Spleen (tissue), 11 donors: Measurements from ENCODE around the gene PRTN3. TPM values are rescaled to one million over a fixed set of nuclear protein-coding genes. Genes with fewer than 3 reads are reported as not detected.
A peak's percentile ranks its signal among the peaks of the same experiment; 100 is the strongest.

Experiments
- DNase-seq: peaks from one replicate; pipeline ENCODE4 v3.0.0-alpha.2; 2020
- H3K27ac ChIP-seq, 8 donors: fragments of 200-600 bp; sonication (generic) in 7 of 8; 1 replicate in 4 of 8; 2 replicates in 4 of 8; pipeline versions ENCODE4 v1.5.0 to v1.8.0; 2016 to 2021; ENCODE audit warnings: inconsistent platforms in 4 of 8, mild to moderate bottlenecking in 4 of 8, moderate library complexity in 1 of 8
- H3K27me3 ChIP-seq, 7 donors: fragments of 200-600 bp; sonication (generic) in 6 of 7; replicated peaks in 1 of 7; 1 replicate in 4 of 7; 2 replicates in 3 of 7; pipeline versions ENCODE4 v1.5.0 to v1.8.0; 2016 to 2021; ENCODE audit warnings: inconsistent platforms in 3 of 7, mild to moderate bottlenecking in 1 of 7
- H3K36me3 ChIP-seq, 6 donors: fragments of 200-600 bp; sonication (generic) in 5 of 6; 1 replicate in 4 of 6; 2 replicates in 2 of 6; pipeline versions ENCODE4 v1.5.0 to v1.8.0; 2016 to 2021; ENCODE audit warnings: inconsistent platforms in 2 of 6
- H3K4me1 ChIP-seq, 6 donors: fragments of 200-600 bp; sonication (generic) in 5 of 6; 1 replicate in 3 of 6; 2 replicates in 3 of 6; pipeline versions ENCODE4 v1.5.0 to v1.8.0; 2016 to 2021; ENCODE audit warnings: inconsistent platforms in 3 of 6
- H3K4me3 ChIP-seq, 8 donors: fragments of 200-600 bp; sonication (generic) in 7 of 8; 1 replicate in 4 of 8; 2 replicates in 4 of 8; pipeline versions ENCODE4 v1.5.0 to v1.8.0; 2016 to 2021; ENCODE audit warnings: inconsistent platforms in 4 of 8, mild to moderate bottlenecking in 4 of 8, moderate library complexity in 2 of 8
- H3K9me3 ChIP-seq, 8 donors: fragments of 200-600 bp; sonication (generic) in 7 of 8; 1 replicate in 4 of 8; 2 replicates in 4 of 8; pipeline versions ENCODE4 v1.5.0 to v1.8.0; 2016 to 2021; ENCODE audit warnings: inconsistent platforms in 4 of 8
- CTCF ChIP-seq, 11 experiments: fragments of 200-600 bp in 7 of 11; fragments of 450-650 bp in 4 of 11; sonication (generic) in 4 of 11; IDR thresholded peaks in 8 of 11; conservative IDR thresholded peaks in 3 of 11; 1 replicate in 7 of 11; 2 replicates in 4 of 11; pipeline versions ENCODE4 v1.4.0 to v1.8.0; 2016 to 2021; ENCODE audit warnings: antibody characterized with exemption in 11 of 11, inconsistent platforms in 4 of 11, mild to moderate bottlenecking in 1 of 11
- POLR2A ChIP-seq, 3 donors: fragments of 450-650 bp; IDR thresholded peaks; one replicate each; pipeline ENCODE4 v1.5.1; 2017; ENCODE audit warnings: antibody characterized with exemption in 3 of 3, mild to moderate bottlenecking in 1 of 3
- POLR2AphosphoS5 ChIP-seq, 3 donors: sonication (generic); formaldehyde crosslinking; IDR thresholded peaks; one replicate each; pipeline ENCODE4 v1.5.1; 2017; ENCODE audit warnings: antibody characterized with exemption in 3 of 3
- WGBS, 5 donors: extraction: QIAGEN DNeasy Blood & Tissue Kit in 3 of 5; methylation state at CpG; one replicate each; pipeline versions ENCODE4 v1.1.5 to v1.1.7; 2013 to 2018; 5-methylcytosine and 5-hydroxymethylcytosine counted together
- intact Hi-C: fragments of 100-400 bp; cut with DNase I; formaldehyde crosslinking; loops from one replicate; pipeline ENCODE4 v1.15.0; 2023; ENCODE audit warnings: low total_unique reads
- polyA plus RNA-seq, 3 donors: library from polyadenylated mRNA; stranded (reverse); fragments of 200-250 nt; gene quantifications; one replicate each; pipeline ENCODE4 v1.2.1, GENCODE V29; 2013
- total RNA-seq, 7 donors: library from RNA; depleted of rRNA in 3 of 7; stranded (reverse); fragments of >200 nt in 3 of 7; fragmentation: NEBNext Ultra II Directional in 4 of 7; extraction: Animal tissue kit (Norgen Biotek cat#: 25700) in 4 of 7; gene quantifications; one replicate each; pipeline versions ENCODE4 v1.1.0 to v1.2.1, GENCODE V29; 2016 to 2021
- donor health status: healthy with polysubstance abuse.
- donor health status: DM: no; HTN: no; CAD: no; lungs with moderate emphysema.
- donor health status: DM: no; HTN: no; CAD: no.
- donor health status: Bipolar disorder and iron deficiency.
- donor health status: healthy.
- donor health status: DM: no; HTN: no; CAD: no.
- donor health status: DM: yes; HTN: yes; CAD: no.

The PRTN3 gene
- total and polyA plus RNA-seq, 10 donors = 0.89 to 168 (median 7.9) TPM

- Histone ChIP-seq H3K4me3 (no peak overlapping the region), H3K27ac (peak overlapping the region in 7 of 8 donors; percentile 32 to 84 (median 73)), H3K36me3 (no peaks in the 10 kb centered on the region), H3K9me3 (no peaks in the 10 kb centered on the region), H3K4me1 (peaks cover 15 to 72% (median 43%) of the 10 kb centered on the region in 6 donors), H3K27me3 (no peaks in the 10 kb centered on the region)
- intact Hi-C loops = no loop called here
- no peak for TF ChIP-seq CTCF (IDR thresholded peaks at IDR 0.05 in 8 of 11, conservative IDR thresholded peaks at IDR 0.05 in 3 of 11)
- TF ChIP-seq POLR2AphosphoS5 (IDR thresholded peaks at IDR 0.05) = no peak
- no peak for TF ChIP-seq POLR2A (IDR thresholded peaks at IDR 0.05)
- WGBS, 5 donors = 76 to 88% (median 79%) methylated on average over 16 of the region's 16 CpGs
- no peak for DNase-seq
Measured at GRCh38 chr19:792306-792885, 48.4 kb upstream of the PRTN3 start.

GRCh38 chr19:793806-794205 lies 47.0 kb upstream of the PRTN3 start:
- intact Hi-C loops = no loop called here

GRCh38 chr19:795073-795611 lies 45.7 kb upstream of the PRTN3 start:
- 87 to 94% (median 88%) methylated on average over 16 to 28 of the region's 28 CpGs for WGBS, 5 donors
- peak in 1 of 3 donors; percentile 25 for TF ChIP-seq POLR2AphosphoS5 (IDR thresholded peaks at IDR 0.05)
- TF ChIP-seq CTCF (IDR thresholded peaks at IDR 0.05 in 8 of 11, conservative IDR thresholded peaks at IDR 0.05 in 3 of 11) = no peak
- no peak for TF ChIP-seq POLR2A (IDR thresholded peaks at IDR 0.05)
- Histone ChIP-seq H3K36me3 (peaks cover 0 to 11% (median 2%) of the 10 kb centered on the region in 6 donors), H3K4me3 (no peak overlapping the region), H3K27ac (no peak overlapping the region), H3K4me1 (peaks cover 23 to 67% (median 42%) of the 10 kb centered on the region in 6 donors), H3K9me3 (no peaks in the 10 kb centered on the region), H3K27me3 (no peaks in the 10 kb centered on the region)
- intact Hi-C loops = no loop called here
- no peak for DNase-seq

More at GRCh38 chr19:793806-794205, 47.0 kb upstream of the PRTN3 start:
- no peaks in the 10 kb centered on the region for H3K36me3 ChIP-seq
- H3K27me3 ChIP-seq = no peaks in the 10 kb centered on the region
- H3K9me3 ChIP-seq = no peaks in the 10 kb centered on the region
- no peak for TF ChIP-seq POLR2A (IDR thresholded peaks at IDR 0.05)
- TF ChIP-seq POLR2AphosphoS5 (IDR thresholded peaks at IDR 0.05) = no peak
- TF ChIP-seq CTCF (IDR thresholded peaks at IDR 0.05 in 8 of 11, conservative IDR thresholded peaks at IDR 0.05 in 3 of 11) = no peak
- H3K4me1 ChIP-seq = peaks cover 16 to 67% (median 41%) of the 10 kb centered on the region in 6 donors
- H3K27ac ChIP-seq = no peak overlapping the region
- no peak overlapping the region for H3K4me3 ChIP-seq
- no peak for DNase-seq
- 93 to 98% (median 94%) methylated on average over 12 of the region's 12 CpGs for WGBS, 5 donors
